HepG2 (cell line): ENCODE data around the gene LYRM4.

Experiments
- JUND ChIP-seq: sonication (generic); formaldehyde crosslinking; IDR thresholded peaks from 2 replicates; pipeline ENCODE4 v1.8.0; 2022; ENCODE audit warnings: mild to moderate bottlenecking, missing genetic modification reagents
- RBM39 ChIP-seq: fragments of 200-400 bp; formaldehyde crosslinking; IDR thresholded peaks from one replicate; pipeline ENCODE4 v1.6.1; 2018; ENCODE audit warnings: antibody characterized with exemption, mild to moderate bottlenecking, low read depth, low read length; ENCODE audit not compliant: poor library complexity, severe bottlenecking
- ZNF205 ChIP-seq: IDR thresholded peaks from 2 replicates; pipeline ENCODE4 v1.6.1; 2018; ENCODE audit warnings: missing biosample characterization, missing genetic modification reagents
- TF ChIP-seq, protein P1 (sequence below): sonication (generic); formaldehyde crosslinking; IDR thresholded peaks from 2 replicates; pipeline ENCODE4 v1.4.0; 2020; ENCODE audit warnings: missing genetic modification reagents, borderline replicate concordance
- TF ChIP-seq, protein P2 (sequence below): sonication (generic); formaldehyde crosslinking; IDR thresholded peaks from 2 replicates; pipeline ENCODE4 v1.5.0; 2020; ENCODE audit warnings: mild to moderate bottlenecking, missing genetic modification reagents, moderate library complexity

DNA sequence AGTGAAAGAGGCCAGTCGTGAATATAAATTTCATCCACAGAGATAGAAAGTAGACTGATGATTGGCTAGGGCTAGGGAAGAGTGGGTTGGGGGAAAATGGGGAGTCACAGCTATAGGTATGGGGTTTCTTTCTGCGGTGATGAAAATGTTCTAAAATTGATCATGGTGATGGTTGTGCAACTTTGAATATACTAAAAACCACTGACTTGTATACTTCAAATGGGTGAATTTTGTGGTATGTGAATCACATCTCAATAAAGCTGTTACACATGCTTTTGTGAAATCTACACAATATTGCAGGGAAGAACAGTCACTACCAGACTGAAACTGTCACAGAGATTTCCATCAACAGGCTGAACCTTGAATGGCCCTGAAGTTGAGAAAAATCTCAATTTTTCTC lies 61.5 kb downstream of the LYRM4 start:
- TF ChIP-seq ZNF205 (CRISPR knock-in tag) = no peak
- TF ChIP-seq, protein P1, sequence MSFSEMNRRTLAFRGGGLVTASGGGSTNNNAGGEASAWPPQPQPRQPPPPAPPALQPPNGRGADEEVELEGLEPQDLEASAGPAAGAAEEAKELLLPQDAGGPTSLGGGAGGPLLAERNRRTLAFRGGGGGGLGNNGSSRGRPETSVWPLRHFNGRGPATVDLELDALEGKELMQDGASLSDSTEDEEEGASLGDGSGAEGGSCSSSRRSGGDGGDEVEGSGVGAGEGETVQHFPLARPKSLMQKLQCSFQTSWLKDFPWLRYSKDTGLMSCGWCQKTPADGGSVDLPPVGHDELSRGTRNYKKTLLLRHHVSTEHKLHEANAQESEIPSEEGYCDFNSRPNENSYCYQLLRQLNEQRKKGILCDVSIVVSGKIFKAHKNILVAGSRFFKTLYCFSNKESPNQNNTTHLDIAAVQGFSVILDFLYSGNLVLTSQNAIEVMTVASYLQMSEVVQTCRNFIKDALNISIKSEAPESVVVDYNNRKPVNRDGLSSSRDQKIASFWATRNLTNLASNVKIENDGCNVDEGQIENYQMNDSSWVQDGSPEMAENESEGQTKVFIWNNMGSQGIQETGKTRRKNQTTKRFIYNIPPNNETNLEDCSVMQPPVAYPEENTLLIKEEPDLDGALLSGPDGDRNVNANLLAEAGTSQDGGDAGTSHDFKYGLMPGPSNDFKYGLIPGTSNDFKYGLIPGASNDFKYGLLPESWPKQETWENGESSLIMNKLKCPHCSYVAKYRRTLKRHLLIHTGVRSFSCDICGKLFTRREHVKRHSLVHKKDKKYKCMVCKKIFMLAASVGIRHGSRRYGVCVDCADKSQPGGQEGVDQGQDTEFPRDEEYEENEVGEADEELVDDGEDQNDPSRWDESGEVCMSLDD (CRISPR knock-in tag) = no peak
- TF ChIP-seq RBM39 = no peak
- TF ChIP-seq, protein P2, sequence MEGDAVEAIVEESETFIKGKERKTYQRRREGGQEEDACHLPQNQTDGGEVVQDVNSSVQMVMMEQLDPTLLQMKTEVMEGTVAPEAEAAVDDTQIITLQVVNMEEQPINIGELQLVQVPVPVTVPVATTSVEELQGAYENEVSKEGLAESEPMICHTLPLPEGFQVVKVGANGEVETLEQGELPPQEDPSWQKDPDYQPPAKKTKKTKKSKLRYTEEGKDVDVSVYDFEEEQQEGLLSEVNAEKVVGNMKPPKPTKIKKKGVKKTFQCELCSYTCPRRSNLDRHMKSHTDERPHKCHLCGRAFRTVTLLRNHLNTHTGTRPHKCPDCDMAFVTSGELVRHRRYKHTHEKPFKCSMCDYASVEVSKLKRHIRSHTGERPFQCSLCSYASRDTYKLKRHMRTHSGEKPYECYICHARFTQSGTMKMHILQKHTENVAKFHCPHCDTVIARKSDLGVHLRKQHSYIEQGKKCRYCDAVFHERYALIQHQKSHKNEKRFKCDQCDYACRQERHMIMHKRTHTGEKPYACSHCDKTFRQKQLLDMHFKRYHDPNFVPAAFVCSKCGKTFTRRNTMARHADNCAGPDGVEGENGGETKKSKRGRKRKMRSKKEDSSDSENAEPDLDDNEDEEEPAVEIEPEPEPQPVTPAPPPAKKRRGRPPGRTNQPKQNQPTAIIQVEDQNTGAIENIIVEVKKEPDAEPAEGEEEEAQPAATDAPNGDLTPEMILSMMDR (CRISPR knock-in tag) = no peak
- no peak for TF ChIP-seq JUND (CRISPR knock-in tag)
